ENCODE measurements around the gene LRMDA. TPM values are rescaled to one million over a fixed set of nuclear protein-coding genes. Genes with fewer than 3 reads are reported as not detected.
"Not testable (repeated sequence)": the region's sequence is repeated elsewhere in the genome, so short reads cannot be mapped to it uniquely, and the experiment has no call there.

Gene LRMDA
- total RNA-seq, 1 donor from 2014 or later: not detected

DNA sequence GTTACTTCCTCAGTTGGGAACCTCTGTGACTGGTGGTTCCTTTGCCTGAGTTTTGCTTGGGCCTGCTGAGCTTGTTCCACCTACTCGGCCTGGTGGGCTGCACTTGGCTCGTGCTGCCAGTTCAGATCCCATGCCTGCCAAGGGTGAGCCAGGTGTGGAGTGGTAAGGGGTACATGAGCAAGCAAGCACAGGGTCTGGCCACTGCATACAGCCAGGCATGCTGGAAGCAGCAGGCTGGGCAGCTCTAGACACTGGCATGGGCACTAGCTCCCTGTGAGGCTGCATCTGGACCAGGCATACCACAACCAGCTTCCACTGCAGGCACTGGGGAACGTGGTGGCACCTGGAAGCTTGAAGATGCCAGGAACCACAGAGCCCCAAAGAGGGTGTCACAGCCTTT lies 624.0 kb downstream of the LRMDA start:
- Mint-ChIP-seq H3K9me3 (peaks cover 15% of the 10 kb centered on the region), H3K36me3 (ENCODE audit: low read depth) (no peaks in the 10 kb centered on the region), H3K4me3 (no peak overlapping the region), H3K4me1 (no peaks in the 10 kb centered on the region), H3K27ac (no peak overlapping the region), H3K27me3 (no peaks in the 10 kb centered on the region)
- no peak for DNase-seq
- intact Hi-C loops (cut with micrococcal nuclease): no loop called here

DNA sequence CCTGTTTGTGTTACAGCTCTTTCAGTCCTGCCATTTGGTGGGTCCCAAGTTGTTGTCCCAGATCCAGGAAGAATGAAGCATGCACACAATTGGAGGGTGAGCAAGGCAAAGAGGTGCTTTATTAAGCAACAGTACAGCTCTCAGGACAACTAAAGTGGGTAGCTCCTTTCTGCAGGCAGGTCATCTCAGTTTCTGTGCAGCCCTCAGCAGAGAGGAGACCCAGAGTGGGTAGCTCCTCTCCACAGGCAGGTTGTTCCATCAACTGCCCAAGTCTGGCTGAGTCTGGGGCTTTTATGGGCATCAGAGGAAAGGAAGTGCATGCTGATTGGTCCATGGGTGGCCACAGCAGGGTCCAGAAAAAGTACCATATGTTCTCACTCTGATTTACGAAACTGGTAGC lies 624.5 kb downstream of the LRMDA start:
- H3K27me3 Mint-ChIP-seq: no peaks in the 10 kb centered on the region
- no peaks in the 10 kb centered on the region for H3K36me3 Mint-ChIP-seq (ENCODE audit: low read depth)
- DNase-seq: no peak
- no peak overlapping the region for H3K27ac Mint-ChIP-seq
- no peak overlapping the region for H3K4me3 Mint-ChIP-seq
- H3K9me3 Mint-ChIP-seq: peaks cover 15% of the 10 kb centered on the region
- intact Hi-C loops (cut with micrococcal nuclease): no loop called here
- H3K4me1 Mint-ChIP-seq: no peaks in the 10 kb centered on the region

DNA sequence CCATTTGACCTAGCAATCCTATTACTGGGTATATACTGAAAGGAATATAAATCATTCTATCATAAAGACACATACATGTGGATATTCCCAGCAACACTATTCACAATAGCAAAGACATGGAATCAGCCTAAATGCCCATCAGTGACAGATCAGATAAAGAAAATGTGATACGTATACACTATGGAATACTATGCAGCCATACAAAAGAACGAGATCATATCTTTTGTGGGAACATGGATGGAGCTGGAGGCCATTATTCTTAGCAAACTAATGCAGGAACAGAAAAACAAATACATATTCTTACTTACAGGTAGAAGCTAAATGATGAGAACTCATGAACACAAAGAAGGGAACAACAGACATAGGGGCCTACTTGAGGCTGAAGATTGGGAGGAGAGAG lies 629.6 kb downstream of the LRMDA start:
- intact Hi-C loops (cut with micrococcal nuclease); H3K27ac Mint-ChIP-seq; DNase-seq; H3K9me3 Mint-ChIP-seq; H3K36me3 Mint-ChIP-seq (ENCODE audit: low read depth); H3K4me1 Mint-ChIP-seq; H3K27me3 Mint-ChIP-seq; H3K4me3 Mint-ChIP-seq: not testable (repeated sequence)

DNA sequence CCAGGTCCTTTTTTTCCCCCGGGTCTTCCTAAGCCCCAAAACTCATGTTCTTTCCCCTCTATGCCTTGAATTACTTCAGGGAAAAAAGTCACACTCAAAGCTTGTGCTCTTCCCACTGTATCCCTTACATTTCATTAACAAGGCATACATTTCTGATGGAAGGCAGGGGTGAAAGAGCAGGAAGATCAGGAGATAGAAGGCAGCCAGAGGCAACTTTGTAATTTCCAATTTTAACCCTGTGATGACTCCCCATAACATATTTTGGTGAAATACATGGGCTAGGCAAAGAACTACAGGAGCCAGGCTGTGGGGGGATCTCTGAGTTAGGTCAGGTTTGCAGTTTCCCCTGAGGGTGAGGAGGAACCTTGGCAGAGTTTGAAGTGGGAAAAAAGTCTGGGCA lies 635.0 kb downstream of the LRMDA start:
- Mint-ChIP-seq H3K36me3 (ENCODE audit: low read depth) (no peaks in the 10 kb centered on the region), H3K27ac (no peak overlapping the region), H3K4me3 (no peak overlapping the region), H3K27me3 (no peaks in the 10 kb centered on the region), H3K4me1 (no peaks in the 10 kb centered on the region), H3K9me3 (no peaks in the 10 kb centered on the region)
- DNase-seq: no peak
- intact Hi-C loops (cut with micrococcal nuclease): no loop called here

DNA sequence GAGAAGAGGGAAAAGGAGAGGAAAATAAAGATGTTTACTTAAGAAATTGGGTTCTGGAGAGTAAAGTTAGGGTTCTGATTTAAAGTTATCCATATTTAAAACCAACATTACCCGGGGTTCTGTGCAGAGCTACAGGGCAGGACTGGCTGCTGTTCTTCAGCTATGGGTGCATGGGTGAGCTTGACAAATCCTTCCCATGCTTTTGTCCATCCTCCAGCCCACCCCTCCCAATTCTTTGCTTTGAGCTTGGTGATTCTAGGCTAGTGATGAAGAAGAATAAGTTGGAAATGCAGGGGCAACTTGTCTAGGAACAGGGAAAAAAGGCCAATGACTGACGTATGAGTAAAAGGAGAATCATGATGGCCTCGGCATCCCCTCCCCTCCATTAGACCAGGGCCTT lies 636.0 kb downstream of the LRMDA start:
- no peak overlapping the region for H3K4me3 Mint-ChIP-seq
- no peak for DNase-seq
- H3K27me3 Mint-ChIP-seq: no peaks in the 10 kb centered on the region

DNA sequence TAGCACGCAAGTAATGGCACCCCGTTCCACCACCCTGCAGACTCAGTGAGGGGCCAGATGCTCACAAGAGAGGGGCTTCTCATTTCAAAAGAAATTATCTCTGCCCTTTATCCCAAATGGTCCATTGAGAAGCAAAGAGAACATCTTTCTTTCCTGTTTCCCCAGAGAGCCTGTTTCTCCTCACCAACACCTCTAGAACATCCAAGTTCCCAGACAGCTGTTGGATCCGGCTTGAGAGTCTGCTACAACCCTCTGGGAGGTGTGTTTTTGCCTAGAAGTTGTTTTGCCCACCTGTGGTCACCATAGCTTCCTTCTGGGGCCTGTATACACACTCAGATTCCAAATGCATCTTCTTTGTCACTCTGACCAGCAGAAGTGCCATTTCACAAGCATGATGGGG lies 637.4 kb downstream of the LRMDA start:
- Mint-ChIP-seq H3K27me3 (no peaks in the 10 kb centered on the region), H3K4me3 (no peak overlapping the region), H3K4me1 (no peaks in the 10 kb centered on the region), H3K27ac (no peak overlapping the region), H3K36me3 (ENCODE audit: low read depth) (no peaks in the 10 kb centered on the region), H3K9me3 (no peaks in the 10 kb centered on the region)
- intact Hi-C loops (cut with micrococcal nuclease): no loop called here
- DNase-seq: no peak

More for the DNA sequence above, 636.0 kb downstream of the LRMDA start:
- H3K27ac Mint-ChIP-seq: no peak overlapping the region
- no peaks in the 10 kb centered on the region for H3K36me3 Mint-ChIP-seq (ENCODE audit: low read depth)
- intact Hi-C loops (cut with micrococcal nuclease): no loop called here
- H3K4me1 Mint-ChIP-seq: no peaks in the 10 kb centered on the region
- no peaks in the 10 kb centered on the region for H3K9me3 Mint-ChIP-seq

DNA sequence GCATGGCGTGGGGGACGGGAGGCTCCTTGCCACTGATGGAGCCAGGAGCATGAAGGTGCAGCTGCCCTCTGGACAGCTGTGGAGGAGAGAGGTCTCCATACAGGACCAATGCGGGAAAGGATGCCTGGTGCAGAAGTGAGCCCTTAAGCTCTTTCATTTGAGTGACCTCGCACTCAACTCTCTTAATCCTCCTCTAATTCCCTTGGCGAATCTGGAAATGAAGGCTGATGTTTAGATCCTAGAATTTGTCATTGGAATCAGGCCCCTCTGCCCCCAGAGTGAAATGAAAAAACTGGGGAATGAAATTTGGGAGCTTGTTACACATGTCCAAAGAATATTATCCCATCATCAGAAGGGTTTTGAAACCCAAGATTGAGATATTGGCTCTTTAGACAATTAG lies 639.5 kb downstream of the LRMDA start:
- Mint-ChIP-seq H3K27ac (no peak overlapping the region), H3K4me3 (no peak overlapping the region), H3K27me3 (no peaks in the 10 kb centered on the region), H3K36me3 (ENCODE audit: low read depth) (no peaks in the 10 kb centered on the region), H3K4me1 (no peaks in the 10 kb centered on the region), H3K9me3 (no peaks in the 10 kb centered on the region)
- intact Hi-C loops (cut with micrococcal nuclease): no loop called here
- no peak for DNase-seq

DNA sequence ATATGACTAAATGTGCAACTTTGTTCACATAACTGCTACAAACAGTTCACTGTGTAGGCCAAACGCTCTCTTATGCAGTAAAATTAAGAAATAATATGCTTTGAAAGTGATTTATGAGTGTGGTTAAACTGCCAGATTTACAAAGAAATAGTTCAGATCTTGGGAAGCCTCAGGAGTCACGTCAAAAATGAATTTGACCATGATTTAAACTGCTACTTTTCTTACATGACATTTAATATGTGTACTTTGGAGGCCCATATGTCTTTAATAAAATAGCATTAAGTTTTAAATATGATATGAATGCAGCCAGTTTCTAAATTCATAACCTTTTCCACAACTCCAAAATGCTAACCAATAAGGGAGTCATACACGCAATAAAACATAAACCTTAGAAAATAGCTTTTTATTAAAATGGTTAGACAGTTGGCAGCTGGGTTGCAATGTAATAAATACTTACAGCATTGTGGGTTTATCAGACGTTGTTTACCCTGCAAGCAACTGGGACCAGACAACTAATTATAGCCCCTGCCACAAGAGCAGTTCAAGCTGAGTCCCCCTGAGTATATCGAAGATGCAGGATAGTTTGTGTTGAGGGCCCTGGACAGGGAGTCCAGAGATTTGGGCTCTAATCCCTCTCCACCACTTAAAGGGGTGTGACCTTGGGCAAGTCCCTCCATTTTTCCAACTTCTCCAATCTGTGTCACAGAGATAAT lies 640.4 kb downstream of the LRMDA start:
- H3K4me3 Mint-ChIP-seq: no peak overlapping the region
- H3K9me3 Mint-ChIP-seq: no peaks in the 10 kb centered on the region
- no peaks in the 10 kb centered on the region for H3K4me1 Mint-ChIP-seq
- intact Hi-C loops (cut with micrococcal nuclease): no loop called here
- no peaks in the 10 kb centered on the region for H3K27me3 Mint-ChIP-seq
- DNase-seq: no peak
- no peaks in the 10 kb centered on the region for H3K36me3 Mint-ChIP-seq (ENCODE audit: low read depth)
- no peak overlapping the region for H3K27ac Mint-ChIP-seq

DNA sequence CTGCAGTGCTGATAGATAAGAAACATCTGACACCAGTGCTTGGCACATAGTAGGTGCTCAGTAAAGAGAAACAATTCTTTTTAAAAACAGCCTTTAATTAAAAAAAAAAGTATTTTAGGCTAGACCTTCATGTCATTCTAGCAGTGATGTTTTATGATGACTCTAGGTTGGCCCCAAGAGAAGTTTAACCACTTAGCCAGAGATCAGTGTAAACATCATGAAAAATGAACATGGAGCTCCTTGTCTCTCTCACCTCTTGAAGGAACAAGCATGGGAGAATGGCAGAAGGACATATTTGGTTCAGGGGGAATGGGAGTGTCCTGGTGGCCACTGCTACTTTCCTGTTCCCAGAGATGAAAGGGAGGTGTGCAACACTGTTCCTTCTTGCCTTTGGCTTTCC lies 641.0 kb downstream of the LRMDA start:
- H3K9me3 Mint-ChIP-seq: no peaks in the 10 kb centered on the region
- H3K4me1 Mint-ChIP-seq: no peaks in the 10 kb centered on the region

DNA sequence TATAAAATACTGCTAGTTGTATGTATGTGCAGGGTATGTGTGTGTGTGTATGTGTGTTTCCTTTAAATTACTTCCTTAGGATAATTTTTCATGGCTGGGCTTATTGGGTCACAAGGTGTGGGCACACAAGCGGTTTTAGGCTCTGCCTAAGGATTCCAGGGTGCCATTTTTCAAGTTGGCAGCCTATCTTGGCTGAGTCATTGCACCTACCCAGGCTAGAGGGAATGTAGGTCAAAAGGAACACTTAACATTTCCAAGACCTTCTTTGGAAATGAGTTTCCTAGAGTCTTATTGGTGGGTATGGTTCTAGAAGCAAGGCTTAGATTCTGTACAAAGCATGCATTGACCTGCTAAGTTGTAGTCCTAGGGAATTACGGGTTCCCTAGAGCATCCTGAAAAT lies 642.1 kb downstream of the LRMDA start:
- no peak for DNase-seq
- H3K4me1 Mint-ChIP-seq: no peaks in the 10 kb centered on the region
- intact Hi-C loops (cut with micrococcal nuclease): no loop called here
- H3K36me3 Mint-ChIP-seq (ENCODE audit: low read depth): no peaks in the 10 kb centered on the region
- H3K27me3 Mint-ChIP-seq: no peaks in the 10 kb centered on the region
- no peak overlapping the region for H3K27ac Mint-ChIP-seq
- no peak overlapping the region for H3K4me3 Mint-ChIP-seq
- no peaks in the 10 kb centered on the region for H3K9me3 Mint-ChIP-seq

More for the DNA sequence above, 641.0 kb downstream of the LRMDA start:
- H3K27me3 Mint-ChIP-seq: no peaks in the 10 kb centered on the region
- no peak overlapping the region for H3K4me3 Mint-ChIP-seq
- DNase-seq: no peak
- H3K27ac Mint-ChIP-seq: no peak overlapping the region
- intact Hi-C loops (cut with micrococcal nuclease): no loop called here
- no peaks in the 10 kb centered on the region for H3K36me3 Mint-ChIP-seq (ENCODE audit: low read depth)

DNA sequence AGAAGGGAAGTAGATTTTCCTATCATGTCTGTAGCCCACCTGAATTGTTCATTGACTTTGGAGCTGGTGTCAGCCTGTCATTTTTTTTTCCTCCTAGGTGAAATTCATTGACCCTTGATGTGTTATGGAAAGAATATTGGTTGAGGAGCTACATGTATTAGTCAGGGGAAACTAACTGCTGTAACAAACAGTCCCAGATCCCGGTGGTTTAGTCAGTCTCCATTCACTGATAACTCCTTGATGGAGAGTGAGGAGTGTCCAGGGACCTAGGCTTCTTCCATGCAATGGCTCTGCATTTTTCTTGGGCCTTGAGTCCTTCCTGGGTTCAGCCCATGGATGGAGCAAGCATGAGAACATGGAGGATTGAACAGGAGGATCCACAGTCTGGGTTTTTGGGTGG lies 643.2 kb downstream of the LRMDA start:
- Mint-ChIP-seq H3K27ac (no peak overlapping the region), H3K4me3 (no peak overlapping the region), H3K36me3 (ENCODE audit: low read depth) (no peaks in the 10 kb centered on the region), H3K27me3 (no peaks in the 10 kb centered on the region), H3K4me1 (no peaks in the 10 kb centered on the region), H3K9me3 (no peaks in the 10 kb centered on the region)
- no peak for DNase-seq
- intact Hi-C loops (cut with micrococcal nuclease): no loop called here

DNA sequence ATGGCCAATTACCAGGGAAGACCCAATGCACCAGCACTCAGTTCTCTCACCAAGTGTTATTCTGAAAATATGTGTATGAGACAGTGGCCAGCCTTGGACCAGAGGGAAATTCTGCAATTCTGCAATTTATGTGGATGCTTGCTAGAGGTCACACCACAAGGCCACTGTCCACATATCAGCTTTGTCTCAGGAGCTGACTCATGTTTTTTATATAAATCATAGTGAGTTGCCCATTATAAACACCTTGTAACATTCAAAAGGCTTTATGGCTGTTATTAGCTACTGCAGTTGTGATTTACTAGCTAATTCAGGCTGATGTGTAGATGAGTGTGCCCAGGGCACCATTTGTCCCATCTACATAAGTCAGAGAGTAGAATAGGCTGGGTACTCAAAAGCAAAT lies 649.0 kb downstream of the LRMDA start:
- H3K27ac Mint-ChIP-seq: no peak overlapping the region
- no peak overlapping the region for H3K4me3 Mint-ChIP-seq
- no peak for DNase-seq
- no peaks in the 10 kb centered on the region for H3K4me1 Mint-ChIP-seq
- no peaks in the 10 kb centered on the region for H3K36me3 Mint-ChIP-seq (ENCODE audit: low read depth)
- no peaks in the 10 kb centered on the region for H3K9me3 Mint-ChIP-seq
- intact Hi-C loops (cut with micrococcal nuclease): no loop called here
- no peaks in the 10 kb centered on the region for H3K27me3 Mint-ChIP-seq

DNA sequence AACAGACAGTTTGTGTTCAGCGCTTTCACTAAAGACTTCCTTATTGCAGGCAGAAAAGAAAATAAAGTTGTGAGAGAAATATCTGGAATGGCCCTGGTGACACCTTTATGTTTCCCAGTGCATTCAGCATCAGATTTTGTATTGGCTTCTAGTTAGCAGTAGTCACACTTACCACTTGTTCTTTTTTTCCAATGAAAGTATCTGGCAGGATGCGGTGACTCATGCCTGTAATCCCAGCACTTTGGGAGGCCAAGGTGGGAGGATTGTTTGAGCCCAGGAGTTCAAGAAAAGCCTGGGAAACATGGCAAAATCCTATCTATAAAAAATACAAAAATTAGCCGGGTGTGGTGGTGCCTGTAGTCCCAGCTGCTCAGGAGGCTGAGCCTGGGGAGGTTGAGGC lies 649.6 kb downstream of the LRMDA start:
- no peak for DNase-seq
- Mint-ChIP-seq H3K4me3 (no peak overlapping the region), H3K4me1 (no peaks in the 10 kb centered on the region), H3K36me3 (ENCODE audit: low read depth) (no peaks in the 10 kb centered on the region), H3K27me3 (no peaks in the 10 kb centered on the region), H3K9me3 (no peaks in the 10 kb centered on the region), H3K27ac (no peak overlapping the region)
- intact Hi-C loops (cut with micrococcal nuclease): no loop called here

DNA sequence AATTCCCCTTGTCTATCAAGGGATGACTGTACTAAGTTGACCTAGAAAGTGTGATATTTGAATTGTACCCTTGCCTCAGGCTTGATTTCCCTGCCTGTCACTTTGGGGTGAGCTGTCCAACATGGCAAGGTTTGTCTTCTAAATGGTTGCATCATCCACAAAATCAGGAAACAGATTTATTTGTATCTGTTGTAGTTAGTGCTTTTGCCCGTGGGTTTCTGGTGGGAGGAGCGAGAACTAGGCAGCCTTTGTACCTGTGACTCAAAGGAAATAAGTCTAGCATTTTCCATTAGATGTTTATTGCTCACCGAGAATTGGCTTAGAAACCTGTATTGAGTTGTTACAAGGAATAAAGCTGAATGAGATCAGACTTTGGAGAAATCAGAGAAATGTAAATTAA lies 650.8 kb downstream of the LRMDA start:
- H3K36me3 Mint-ChIP-seq (ENCODE audit: low read depth): no peaks in the 10 kb centered on the region
- H3K4me1 Mint-ChIP-seq: no peaks in the 10 kb centered on the region
- intact Hi-C loops (cut with micrococcal nuclease): no loop called here
- H3K4me3 Mint-ChIP-seq: no peak overlapping the region
- no peaks in the 10 kb centered on the region for H3K27me3 Mint-ChIP-seq
- DNase-seq: no peak
- H3K9me3 Mint-ChIP-seq: no peaks in the 10 kb centered on the region
- H3K27ac Mint-ChIP-seq: no peak overlapping the region

DNA sequence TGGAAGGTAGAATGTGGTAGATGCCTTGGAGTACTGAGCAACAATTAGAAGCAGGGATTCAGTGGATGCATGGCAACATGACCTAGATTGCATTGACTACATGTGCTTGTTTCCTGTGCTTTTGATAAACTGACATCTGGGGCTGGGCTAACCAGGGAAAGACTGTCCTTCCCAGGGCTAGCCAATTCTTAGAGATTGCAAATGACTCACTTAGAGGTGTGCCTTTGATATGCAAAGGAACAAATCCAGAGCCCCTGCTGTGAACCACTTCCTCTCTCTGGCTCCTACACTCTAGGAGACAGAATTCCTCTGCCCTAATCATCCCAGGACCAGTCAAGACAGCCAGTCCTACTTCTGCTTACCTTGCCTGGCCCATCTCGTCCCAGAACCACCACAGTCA lies 651.5 kb downstream of the LRMDA start:
- Mint-ChIP-seq H3K27me3 (no peaks in the 10 kb centered on the region), H3K36me3 (ENCODE audit: low read depth) (no peaks in the 10 kb centered on the region)

More for the DNA sequence above, 651.5 kb downstream of the LRMDA start:
- no peak overlapping the region for H3K27ac Mint-ChIP-seq
- H3K4me1 Mint-ChIP-seq: no peaks in the 10 kb centered on the region
- no peaks in the 10 kb centered on the region for H3K9me3 Mint-ChIP-seq
- intact Hi-C loops (cut with micrococcal nuclease): no loop called here
- DNase-seq: no peak
- no peak overlapping the region for H3K4me3 Mint-ChIP-seq
